DOHH2 (cell line): ENCODE data around the gene YDJC.

Experiments used
- H3F3A ChIP-seq: fragments of 200-600 bp; sonication (generic), shearing (Covaris generic); 2 replicates; pipeline ENCODE4 v1.6.0; 2016; ENCODE audit warnings: antibody characterized with exemption, mild to moderate bottlenecking; ENCODE audit not compliant: control insufficient read depth, insufficient read depth
- H3K27ac ChIP-seq: fragments of 200-600 bp; sonication (generic); 2 replicates; pipeline ENCODE4 v1.5.1; 2014; ENCODE audit warnings: low read depth, mild to moderate bottlenecking, low read length, moderate library complexity
- H3K27me3 ChIP-seq: fragments of 200-600 bp; sonication (generic); 2 replicates; pipeline ENCODE4 v1.6.1; 2014; ENCODE audit warnings: mild to moderate bottlenecking, low read length, mixed read lengths; ENCODE audit not compliant: control insufficient read depth
- H3K36me3 ChIP-seq: fragments of 200-600 bp; sonication (generic); 2 replicates; pipeline ENCODE4 v1.6.1; 2014; ENCODE audit warnings: mild to moderate bottlenecking, low read length, moderate library complexity, mixed read lengths; ENCODE audit not compliant: control insufficient read depth
- H3K4me1 ChIP-seq: fragments of 200-600 bp; sonication (generic); 2 replicates; pipeline ENCODE4 v1.6.1; 2014; ENCODE audit warnings: mild to moderate bottlenecking, low read length, mixed read lengths; ENCODE audit not compliant: control insufficient read depth
- H3K4me2 ChIP-seq: fragments of 200-600 bp; sonication (generic); 2 replicates; pipeline ENCODE4 v1.6.0; 2014; ENCODE audit warnings: mild to moderate bottlenecking, low read length, moderate library complexity
- H3K4me3 ChIP-seq: fragments of 200-600 bp; sonication (generic); 2 replicates; pipeline ENCODE4 v1.5.1; 2014; ENCODE audit warnings: mild to moderate bottlenecking, low read length, mixed read lengths
- H3K79me2 ChIP-seq: fragments of 200-600 bp; sonication (generic); 2 replicates; pipeline ENCODE4 v1.6.1; 2014; ENCODE audit warnings: mild to moderate bottlenecking, low read length, mixed read lengths; ENCODE audit not compliant: control insufficient read depth
- H3K9me2 ChIP-seq: fragments of 200-600 bp; sonication (generic); replicated peaks from 2 replicates; pipeline ENCODE4 v1.6.1; 2014; ENCODE audit warnings: mild to moderate bottlenecking, low read length, mixed read lengths; ENCODE audit not compliant: control insufficient read depth
- H3K9me3 ChIP-seq: fragments of 200-600 bp; sonication (generic); 2 replicates; pipeline ENCODE4 v1.6.1; 2014; ENCODE audit warnings: antibody characterized with exemption, low read length, mixed read lengths; ENCODE audit not compliant: control insufficient read depth, insufficient read depth
- H4K20me1 ChIP-seq: fragments of 200-600 bp; sonication (generic); 2 replicates; pipeline ENCODE4 v1.6.0; 2014; ENCODE audit warnings: low read depth, mild to moderate bottlenecking, antibody characterized with exemption, low read length, moderate library complexity; ENCODE audit not compliant: control insufficient read depth, insufficient read depth
- EZH2phosphoT487 ChIP-seq: fragments of 200-600 bp; sonication (generic); IDR thresholded peaks from 2 replicates; pipeline ENCODE4 v1.6.1; 2017; ENCODE audit warnings: borderline replicate concordance, mild to moderate bottlenecking, antibody characterized with exemption, low read length, moderate library complexity, mixed read lengths
- TF ChIP-seq, protein P1 (sequence below): fragments of 200-600 bp; sonication (generic); IDR thresholded peaks from one replicate; pipeline ENCODE4 v1.5.1; 2014; ENCODE audit warnings: antibody characterized with exemption, mild to moderate bottlenecking, low read depth, low read length; ENCODE audit not compliant: poor library complexity, severe bottlenecking

YDJC gene

DNA sequence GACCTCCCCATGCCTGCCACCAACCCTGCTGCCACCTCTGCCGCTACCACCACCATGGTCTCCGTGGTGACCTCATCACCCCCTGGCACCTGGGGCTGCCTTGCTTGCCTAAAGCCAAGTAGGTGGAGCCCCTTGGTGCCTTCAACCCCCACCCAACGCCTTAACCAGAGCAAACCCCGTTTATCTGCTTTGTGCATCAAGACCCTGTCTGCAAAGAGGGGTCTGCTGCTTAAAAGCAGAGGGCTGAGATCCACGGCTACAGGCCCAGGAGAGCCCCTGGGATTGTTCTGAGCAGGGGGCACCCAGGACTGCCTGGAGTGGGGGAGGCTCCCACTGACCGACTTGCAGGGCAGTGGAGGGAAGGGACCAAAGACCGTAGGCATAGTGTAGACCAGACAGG lies 31.1 kb upstream of the YDJC start:
- Histone ChIP-seq H3K27ac (no peak overlapping the region), H3K4me3 (no peak overlapping the region), H3K4me1 (peaks cover 33% of the 10 kb centered on the region), H4K20me1 (no peaks in the 10 kb centered on the region), H3K9me2 (no peaks in the 10 kb centered on the region), H3K79me2 (peaks cover 1% of the 10 kb centered on the region), H3F3A (peaks cover 9% of the 10 kb centered on the region), H3K4me2 (no peak overlapping the region), H3K36me3 (no peaks in the 10 kb centered on the region), H3K9me3 (no peaks in the 10 kb centered on the region), H3K27me3 (no peaks in the 10 kb centered on the region)
- TF ChIP-seq EZH2phosphoT487 = no peak
- TF ChIP-seq, protein P1, sequence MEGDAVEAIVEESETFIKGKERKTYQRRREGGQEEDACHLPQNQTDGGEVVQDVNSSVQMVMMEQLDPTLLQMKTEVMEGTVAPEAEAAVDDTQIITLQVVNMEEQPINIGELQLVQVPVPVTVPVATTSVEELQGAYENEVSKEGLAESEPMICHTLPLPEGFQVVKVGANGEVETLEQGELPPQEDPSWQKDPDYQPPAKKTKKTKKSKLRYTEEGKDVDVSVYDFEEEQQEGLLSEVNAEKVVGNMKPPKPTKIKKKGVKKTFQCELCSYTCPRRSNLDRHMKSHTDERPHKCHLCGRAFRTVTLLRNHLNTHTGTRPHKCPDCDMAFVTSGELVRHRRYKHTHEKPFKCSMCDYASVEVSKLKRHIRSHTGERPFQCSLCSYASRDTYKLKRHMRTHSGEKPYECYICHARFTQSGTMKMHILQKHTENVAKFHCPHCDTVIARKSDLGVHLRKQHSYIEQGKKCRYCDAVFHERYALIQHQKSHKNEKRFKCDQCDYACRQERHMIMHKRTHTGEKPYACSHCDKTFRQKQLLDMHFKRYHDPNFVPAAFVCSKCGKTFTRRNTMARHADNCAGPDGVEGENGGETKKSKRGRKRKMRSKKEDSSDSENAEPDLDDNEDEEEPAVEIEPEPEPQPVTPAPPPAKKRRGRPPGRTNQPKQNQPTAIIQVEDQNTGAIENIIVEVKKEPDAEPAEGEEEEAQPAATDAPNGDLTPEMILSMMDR = no peak

DNA sequence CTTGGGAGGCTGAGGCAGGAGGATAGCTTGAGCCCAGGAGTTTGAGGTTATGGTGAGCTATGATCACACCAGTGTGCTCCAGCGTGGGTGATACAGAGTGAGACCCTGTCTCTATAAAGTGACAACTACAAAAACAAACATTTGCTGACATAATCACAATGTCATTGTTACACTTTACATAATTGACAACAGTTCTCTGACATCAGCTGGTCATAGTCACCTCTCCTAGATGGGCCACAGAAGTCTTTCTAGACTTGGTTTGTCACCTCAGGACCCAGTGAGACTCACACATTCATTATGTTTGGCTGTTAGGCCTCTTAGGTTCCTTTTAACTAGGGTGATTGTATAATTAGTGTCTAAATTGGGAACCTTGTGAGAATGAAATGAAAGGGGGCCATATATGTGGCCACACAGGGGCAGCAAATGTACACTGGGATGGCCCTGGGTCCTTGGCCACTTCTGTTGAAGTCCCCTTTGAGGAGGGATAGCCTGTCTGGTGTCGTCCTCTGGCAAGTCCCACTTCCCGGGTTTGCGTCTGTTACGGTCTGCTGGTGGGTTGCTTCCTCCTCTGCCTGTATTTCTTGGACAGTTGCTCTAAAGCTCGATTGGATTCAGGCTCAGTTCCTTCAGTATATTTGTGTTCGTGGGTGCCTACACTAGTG lies 30.2 kb upstream of the YDJC start:
- Histone ChIP-seq H3K4me1 (peaks cover 25% of the 10 kb centered on the region), H3K9me3 (no peaks in the 10 kb centered on the region), H4K20me1 (no peaks in the 10 kb centered on the region), H3K4me3 (no peak overlapping the region), H3F3A (peaks cover 9% of the 10 kb centered on the region), H3K79me2 (no peaks in the 10 kb centered on the region), H3K36me3 (no peaks in the 10 kb centered on the region), H3K27ac (no peak overlapping the region), H3K27me3 (no peaks in the 10 kb centered on the region), H3K4me2 (no peak overlapping the region), H3K9me2 (no peaks in the 10 kb centered on the region)
- TF ChIP-seq, protein P1 = no peak
- no peak for TF ChIP-seq EZH2phosphoT487

DNA sequence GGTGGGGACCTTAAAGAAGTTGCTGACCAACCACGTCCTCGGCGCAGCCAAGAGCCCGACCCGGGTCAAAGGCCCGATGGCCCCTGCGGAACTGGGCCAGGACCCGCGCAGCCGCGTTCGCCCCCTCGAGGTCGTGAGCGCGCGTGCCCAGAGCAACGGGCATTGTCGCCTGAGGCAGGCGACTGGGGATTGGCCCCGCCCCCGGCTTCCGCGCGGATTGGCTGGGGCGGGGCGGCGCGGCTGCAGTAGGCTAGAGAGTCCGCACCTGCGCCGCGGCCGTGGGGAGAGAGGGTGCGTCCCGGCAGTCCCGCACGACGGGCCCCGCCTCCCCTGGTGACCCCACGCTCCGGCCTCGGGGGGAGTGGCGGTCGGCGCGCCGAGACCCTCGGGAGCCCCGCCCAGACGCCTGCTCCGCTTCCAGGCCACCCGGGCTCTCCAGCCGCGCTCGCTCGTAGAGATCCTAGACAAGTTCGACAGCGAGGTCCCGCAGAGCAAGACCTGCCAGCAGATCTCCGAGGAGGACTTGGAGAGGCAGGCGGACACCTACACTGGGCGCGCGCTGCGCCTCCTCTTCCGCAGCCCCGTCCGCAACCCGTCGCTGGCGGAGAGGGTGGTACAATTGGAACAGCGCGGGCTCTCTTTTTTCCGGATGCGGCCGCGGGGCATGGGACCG lies 27.7 kb upstream of the YDJC start:
- peak overlapping the region; percentile 40 for H3K27ac ChIP-seq
- no peaks in the 10 kb centered on the region for H3K9me3 ChIP-seq
- peaks cover 35% of the 10 kb centered on the region for H3K4me1 ChIP-seq
- peaks cover 10% of the 10 kb centered on the region for H3K79me2 ChIP-seq
- TF ChIP-seq, protein P1 = no peak
- no peaks in the 10 kb centered on the region for H4K20me1 ChIP-seq
- H3K27me3 ChIP-seq = no peaks in the 10 kb centered on the region
- H3K4me2 ChIP-seq = peak overlapping the region; percentile 78
- H3K4me3 ChIP-seq = peak overlapping the region; percentile 79
- H3K9me2 ChIP-seq = no peaks in the 10 kb centered on the region
- peaks cover 9% of the 10 kb centered on the region for H3F3A ChIP-seq
- H3K36me3 ChIP-seq = peaks cover 12% of the 10 kb centered on the region
